ENCODE data around the gene AKIRIN1.
"Not testable (repeated sequence)": the region's sequence is repeated elsewhere in the genome, so short reads cannot be mapped to it uniquely, and the experiment has no call there.

Gene AKIRIN1

DNA sequence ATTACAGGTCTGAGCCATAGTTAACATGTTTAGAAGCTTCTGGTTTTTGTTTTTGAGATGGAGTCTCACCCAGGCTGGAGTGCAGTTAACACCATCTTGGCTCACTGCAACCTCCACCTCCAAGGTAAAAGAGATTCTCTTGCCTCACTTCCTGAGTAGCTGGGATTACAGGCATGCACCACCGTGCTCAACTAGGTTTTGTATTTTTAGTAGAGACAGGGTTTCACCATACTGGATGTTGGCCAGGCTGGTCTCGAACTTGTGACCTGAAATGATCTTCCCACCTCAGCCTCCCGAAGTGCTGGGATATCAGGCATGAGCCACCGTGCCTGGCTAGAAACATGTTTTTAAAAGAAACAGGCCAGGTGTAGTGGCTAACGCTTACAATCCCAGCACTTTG lies 45.6 kb downstream of the AKIRIN1 start:
- Mint-ChIP-seq H3K27me3 (no peaks in the 10 kb centered on the region), H3K4me3 (no peak overlapping the region)

DNA sequence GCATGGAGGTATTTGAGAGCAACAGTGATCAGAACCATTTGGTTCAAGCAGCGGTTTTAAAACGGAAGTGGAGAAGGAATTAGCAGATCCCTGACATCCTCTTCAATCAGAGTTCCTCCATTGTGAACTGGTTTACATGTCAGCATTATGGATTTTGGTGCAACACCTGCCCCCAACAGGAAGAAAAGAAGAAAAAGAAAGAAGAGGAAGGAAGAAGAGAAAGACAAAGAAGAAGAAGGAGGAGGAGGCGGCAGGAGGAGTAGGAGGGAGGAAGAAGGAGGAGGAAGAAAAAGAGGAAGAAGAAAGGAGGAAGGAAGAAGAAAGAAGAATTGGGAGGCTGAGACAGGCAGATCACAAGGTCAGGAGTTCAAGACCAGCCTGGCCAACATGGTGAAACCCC lies 52.4 kb downstream of the AKIRIN1 start:
- H3K9me3 Mint-ChIP-seq: no peaks in the 10 kb centered on the region
- no peak overlapping the region for H3K4me3 Mint-ChIP-seq
- no peaks in the 10 kb centered on the region for H3K27me3 Mint-ChIP-seq
- ATAC-seq (replicated peaks) (no peak), DNase-seq (no peak)
- peak overlapping the region in 1 of 2 donors; percentile 39 for H3K27ac Mint-ChIP-seq
- peaks cover 31% of the 10 kb centered on the region for H3K36me3 Mint-ChIP-seq (ENCODE audit: insufficient read depth)
- no peaks in the 10 kb centered on the region for H3K4me1 Mint-ChIP-seq (ENCODE audit: low read depth in 2 of 2)

More for the DNA sequence above, 45.6 kb downstream of the AKIRIN1 start:
- Mint-ChIP-seq H3K9me3 (no peaks in the 10 kb centered on the region), H3K36me3 (ENCODE audit: insufficient read depth) (peaks cover 55% of the 10 kb centered on the region), H3K27ac (no peak overlapping the region), H3K4me1 (ENCODE audit: low read depth in 2 of 2) (peaks cover 11 to 13% of the 10 kb centered on the region in 2 donors)
- DNase-seq (no peak), ATAC-seq (replicated peaks) (no peak)

DNA sequence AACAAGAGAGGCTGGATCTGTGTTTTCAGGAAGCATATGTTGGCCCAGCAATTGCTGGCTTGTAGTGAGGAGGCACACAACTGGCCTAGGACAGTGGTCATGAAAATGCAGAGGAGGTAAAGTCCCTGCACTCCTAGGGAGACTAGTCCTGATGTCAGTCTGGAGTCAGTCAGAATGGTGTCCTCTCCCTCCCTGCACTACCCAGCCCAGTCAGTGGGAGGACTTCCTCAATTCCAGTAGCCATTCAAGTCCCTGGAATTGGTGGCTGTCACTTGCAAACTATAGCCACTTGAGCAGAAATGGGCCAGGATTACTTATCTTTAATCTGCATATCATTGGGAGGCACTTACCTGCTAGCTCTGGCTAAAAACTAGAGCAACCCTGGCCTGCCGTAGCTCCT lies 53.7 kb downstream of the AKIRIN1 start:
- DNase-seq: no peak
- no peak for ATAC-seq (replicated peaks)
- Mint-ChIP-seq H3K27ac (peak overlapping the region in 1 of 2 donors; percentile 28), H3K4me3 (no peak overlapping the region), H3K36me3 (ENCODE audit: insufficient read depth) (peaks cover 25% of the 10 kb centered on the region), H3K4me1 (ENCODE audit: low read depth in 2 of 2) (no peaks in the 10 kb centered on the region), H3K9me3 (no peaks in the 10 kb centered on the region), H3K27me3 (no peaks in the 10 kb centered on the region)

DNA sequence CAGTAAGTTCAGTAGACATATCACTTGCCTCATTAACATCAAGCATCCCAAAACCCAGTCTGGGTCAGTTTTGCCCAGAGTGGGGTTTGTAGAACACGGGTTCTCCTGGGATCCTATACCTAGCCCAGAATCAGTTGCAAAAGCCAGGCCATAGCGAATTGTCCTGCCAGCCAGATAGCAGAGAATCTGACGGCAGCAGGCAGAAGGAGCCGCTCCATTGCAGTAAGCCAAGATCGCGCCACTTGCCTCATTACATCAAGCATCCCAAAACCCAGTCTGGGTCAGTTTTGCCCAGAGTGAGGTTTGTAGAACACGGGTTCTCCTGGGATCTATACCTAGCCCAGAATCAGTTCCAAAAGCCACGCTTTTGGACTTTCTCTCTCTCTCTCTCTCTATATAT lies 54.2 kb downstream of the AKIRIN1 start:
- Mint-ChIP-seq H3K27me3 (no peaks in the 10 kb centered on the region), H3K27ac (no peak overlapping the region), H3K4me3 (no peak overlapping the region), H3K36me3 (ENCODE audit: insufficient read depth) (peaks cover 25% of the 10 kb centered on the region), H3K9me3 (no peaks in the 10 kb centered on the region), H3K4me1 (ENCODE audit: low read depth in 2 of 2) (no peaks in the 10 kb centered on the region)
- no peak for DNase-seq
- ATAC-seq (replicated peaks): no peak

DNA sequence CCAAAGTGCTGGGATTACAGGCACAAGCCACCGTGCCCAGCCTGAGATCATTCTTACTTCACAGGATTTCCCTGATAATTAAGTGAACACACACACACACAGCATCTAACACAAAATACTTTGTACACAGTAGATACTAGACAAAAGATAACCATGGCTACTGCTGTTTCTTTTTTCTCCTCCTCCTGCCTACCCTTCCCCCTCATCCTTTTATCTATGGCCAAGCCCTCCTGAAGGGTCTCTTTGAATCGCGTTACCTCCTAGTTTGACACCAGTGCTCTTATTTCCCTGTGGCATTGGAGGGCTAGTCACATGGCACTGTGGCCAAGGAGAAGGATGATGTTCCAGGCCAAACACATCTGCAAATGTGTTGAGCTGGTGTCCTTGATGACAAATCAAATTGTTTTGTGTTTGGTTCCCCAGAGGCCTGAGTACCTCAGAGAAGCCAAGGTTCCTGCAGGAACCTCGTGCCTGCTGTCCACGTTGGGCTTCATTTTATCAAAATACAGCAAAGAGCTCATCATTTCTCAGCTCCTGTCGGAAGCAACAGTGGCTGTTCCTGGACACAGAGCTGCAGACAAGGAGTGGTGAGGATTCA lies 55.6 kb downstream of the AKIRIN1 start:
- Mint-ChIP-seq H3K4me3 (no peak overlapping the region), H3K36me3 (ENCODE audit: insufficient read depth) (peaks cover 17% of the 10 kb centered on the region), H3K27ac (peak overlapping the region; percentile 47 to 62), H3K4me1 (ENCODE audit: low read depth in 2 of 2) (no peaks in the 10 kb centered on the region), H3K9me3 (no peaks in the 10 kb centered on the region), H3K27me3 (no peaks in the 10 kb centered on the region)
- ATAC-seq (replicated peaks): no peak
- DNase-seq: no peak

DNA sequence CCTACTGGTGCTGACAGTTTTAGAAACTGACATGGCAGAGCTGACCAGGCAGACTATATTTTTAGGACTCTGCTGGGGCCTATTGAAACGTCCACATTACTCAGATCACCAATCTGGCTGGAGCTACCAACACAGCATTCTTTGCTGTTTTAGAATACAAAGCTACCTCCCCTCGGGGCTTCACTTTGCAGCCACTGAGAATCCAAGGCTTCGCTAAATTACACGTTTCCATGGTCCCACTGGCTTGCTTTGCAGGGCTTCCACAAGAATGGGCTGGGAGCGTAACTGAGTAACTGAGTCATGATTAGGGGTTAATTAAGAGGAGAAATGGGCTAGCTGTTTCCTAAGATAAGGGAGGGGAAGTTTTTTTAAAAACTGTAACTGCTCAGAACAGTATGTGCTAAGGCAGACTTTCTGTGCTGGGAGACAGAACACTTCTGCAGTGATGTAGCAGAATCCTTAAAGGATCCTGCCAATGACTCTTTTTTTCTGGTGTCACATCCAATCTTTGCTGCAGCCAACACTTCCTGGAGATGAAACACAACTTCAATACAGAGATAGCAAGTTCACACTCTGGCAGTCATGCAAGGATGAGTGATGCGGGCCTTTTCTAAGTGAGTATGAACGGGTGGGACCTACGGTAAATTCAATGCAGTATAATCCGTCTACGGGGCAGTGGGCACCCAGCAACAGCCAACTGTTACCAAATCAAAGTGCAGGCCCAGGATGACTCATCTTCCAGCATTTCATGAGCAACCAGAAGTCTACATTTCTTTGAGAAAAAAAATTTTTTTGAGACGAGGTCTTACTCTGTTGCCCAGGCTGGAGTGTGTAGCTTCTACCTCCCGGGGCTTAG lies 56.5 kb downstream of the AKIRIN1 start:
- ATAC-seq (replicated peaks) (no peak), DNase-seq (no peak)
- H3K4me1 Mint-ChIP-seq (ENCODE audit: low read depth in 2 of 2): no peaks in the 10 kb centered on the region
- H3K9me3 Mint-ChIP-seq: no peaks in the 10 kb centered on the region
- peaks cover 9% of the 10 kb centered on the region for H3K36me3 Mint-ChIP-seq (ENCODE audit: insufficient read depth)
- H3K27ac Mint-ChIP-seq: peak overlapping the region in 1 of 2 donors; percentile 47
- no peak overlapping the region for H3K4me3 Mint-ChIP-seq
- H3K27me3 Mint-ChIP-seq: no peaks in the 10 kb centered on the region

DNA sequence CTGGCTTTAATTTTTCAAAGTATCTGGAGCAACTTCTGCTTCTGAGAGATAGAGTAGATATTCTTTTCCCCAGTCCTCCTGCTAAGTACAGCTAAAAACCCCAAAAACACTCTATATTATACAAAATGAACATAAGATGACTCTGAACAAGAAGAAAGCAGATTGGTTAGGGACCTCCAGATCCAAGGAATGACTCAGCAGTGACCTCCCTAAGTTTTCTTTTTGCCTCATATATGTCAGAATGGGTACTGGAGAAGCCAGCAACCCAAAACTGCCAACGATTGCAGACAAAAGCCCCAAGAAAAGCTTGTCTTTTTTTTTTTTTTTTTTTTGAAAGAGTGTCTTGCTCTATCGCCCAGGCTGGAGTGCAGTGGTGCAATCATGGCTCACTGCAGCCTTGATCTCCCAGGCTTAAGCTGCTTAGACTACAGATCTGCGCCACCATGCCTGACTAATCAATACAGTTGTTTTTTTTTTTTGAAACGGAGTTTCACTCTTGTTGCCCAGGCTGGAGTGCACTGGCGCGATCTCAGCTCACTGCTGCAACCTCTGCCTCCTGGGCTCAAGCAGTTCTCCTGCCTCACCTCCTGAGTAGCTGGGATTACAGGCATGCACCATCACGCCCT lies 57.8 kb downstream of the AKIRIN1 start:
- ATAC-seq (replicated peaks) (no peak), DNase-seq (no peak)
- Mint-ChIP-seq H3K4me3 (no peak overlapping the region), H3K36me3 (ENCODE audit: insufficient read depth) (peaks cover 6% of the 10 kb centered on the region), H3K27ac (no peak overlapping the region), H3K27me3 (no peaks in the 10 kb centered on the region), H3K4me1 (ENCODE audit: low read depth in 2 of 2) (no peaks in the 10 kb centered on the region), H3K9me3 (no peaks in the 10 kb centered on the region)

DNA sequence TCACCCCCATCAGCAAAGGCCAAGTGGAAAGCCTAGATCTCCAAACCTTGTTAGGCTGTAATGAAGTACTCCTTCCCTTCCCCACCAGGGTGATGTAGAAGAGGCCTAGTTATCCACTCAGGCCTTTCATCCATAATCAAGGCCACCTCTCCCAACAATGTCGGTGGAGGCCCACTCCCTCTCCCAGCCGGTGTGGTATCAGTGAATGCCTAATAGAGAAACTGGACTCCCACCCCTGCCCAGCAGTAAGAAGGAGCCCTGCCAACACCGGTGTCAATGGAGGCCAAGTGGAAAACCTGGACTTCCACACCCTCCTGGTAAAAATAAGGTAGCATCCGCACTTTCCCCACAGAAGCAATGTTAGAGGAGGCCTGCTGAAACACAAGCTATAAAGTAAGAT lies 58.9 kb downstream of the AKIRIN1 start:
- no peak overlapping the region for H3K4me3 Mint-ChIP-seq
- ATAC-seq (replicated peaks) (no peak), DNase-seq (no peak)
- no peaks in the 10 kb centered on the region for H3K4me1 Mint-ChIP-seq (ENCODE audit: low read depth in 2 of 2)
- H3K27ac Mint-ChIP-seq: peak overlapping the region in 1 of 2 donors; percentile 29
- no peaks in the 10 kb centered on the region for H3K27me3 Mint-ChIP-seq
- H3K36me3 Mint-ChIP-seq (ENCODE audit: insufficient read depth): peaks cover 6% of the 10 kb centered on the region
- H3K9me3 Mint-ChIP-seq: no peaks in the 10 kb centered on the region

DNA sequence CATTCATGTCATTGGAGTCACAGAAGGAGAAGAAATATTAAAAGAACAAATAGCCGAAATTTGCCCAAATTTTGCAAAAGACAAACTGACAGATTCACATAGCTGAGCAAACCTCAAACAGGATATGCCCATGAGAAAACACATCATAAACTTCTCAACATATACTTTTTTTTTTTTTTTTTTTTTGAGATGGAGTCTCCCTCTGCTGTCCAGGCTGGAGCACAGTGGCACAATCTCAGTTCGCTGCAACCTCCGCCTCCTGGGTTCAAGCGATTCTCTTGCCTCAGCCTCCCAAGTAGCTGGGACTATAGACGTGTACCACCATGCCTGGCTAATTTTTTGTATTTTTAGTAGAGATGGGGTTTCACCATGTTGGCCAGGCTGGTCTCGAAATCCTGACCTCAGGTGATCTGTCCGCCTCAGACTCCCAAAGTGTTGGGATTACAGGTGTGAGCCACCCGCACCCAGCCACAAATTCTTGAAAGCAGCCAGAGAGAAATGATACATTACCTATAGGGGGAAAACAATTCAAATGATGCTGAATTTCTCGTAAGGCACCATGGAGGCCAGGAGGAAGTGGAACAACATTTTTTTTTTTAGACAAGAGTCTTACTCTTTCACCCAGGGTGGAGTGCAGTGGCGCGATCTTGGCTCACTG lies 60.2 kb downstream of the AKIRIN1 start:
- peak overlapping the region; percentile 7 to 32 for H3K27ac Mint-ChIP-seq
- not testable (repeated sequence) for H3K27me3 Mint-ChIP-seq; H3K36me3 Mint-ChIP-seq (ENCODE audit: insufficient read depth); ATAC-seq (replicated peaks); H3K9me3 Mint-ChIP-seq; H3K4me3 Mint-ChIP-seq; H3K4me1 Mint-ChIP-seq (ENCODE audit: low read depth in 2 of 2); DNase-seq

DNA sequence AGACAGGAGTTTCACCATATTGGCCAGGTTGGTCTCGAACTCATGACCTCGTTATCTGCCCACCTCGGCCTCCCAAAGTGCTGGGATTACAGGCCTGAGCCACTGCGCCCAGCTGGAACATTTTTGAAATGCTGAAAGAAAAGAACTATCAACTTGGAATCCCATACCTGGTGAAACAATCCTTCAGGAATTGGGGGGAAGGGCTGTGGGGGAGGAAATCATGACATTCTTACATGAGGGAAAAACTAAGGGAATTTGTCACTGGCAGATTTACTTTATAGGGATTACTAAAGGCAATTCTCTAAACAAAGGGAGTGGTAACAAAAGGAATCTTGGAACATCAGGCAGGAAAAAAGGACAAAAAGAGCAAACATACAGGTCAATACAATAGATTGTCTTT lies 60.9 kb downstream of the AKIRIN1 start:
- ATAC-seq (replicated peaks): no peak
- peak overlapping the region; percentile 10 to 32 for H3K27ac Mint-ChIP-seq
- H3K27me3 Mint-ChIP-seq: no peaks in the 10 kb centered on the region
- no peaks in the 10 kb centered on the region for H3K9me3 Mint-ChIP-seq
- no peak for DNase-seq
- H3K36me3 Mint-ChIP-seq (ENCODE audit: insufficient read depth): peaks cover 3% of the 10 kb centered on the region
- no peaks in the 10 kb centered on the region for H3K4me1 Mint-ChIP-seq (ENCODE audit: low read depth in 2 of 2)
- no peak overlapping the region for H3K4me3 Mint-ChIP-seq

DNA sequence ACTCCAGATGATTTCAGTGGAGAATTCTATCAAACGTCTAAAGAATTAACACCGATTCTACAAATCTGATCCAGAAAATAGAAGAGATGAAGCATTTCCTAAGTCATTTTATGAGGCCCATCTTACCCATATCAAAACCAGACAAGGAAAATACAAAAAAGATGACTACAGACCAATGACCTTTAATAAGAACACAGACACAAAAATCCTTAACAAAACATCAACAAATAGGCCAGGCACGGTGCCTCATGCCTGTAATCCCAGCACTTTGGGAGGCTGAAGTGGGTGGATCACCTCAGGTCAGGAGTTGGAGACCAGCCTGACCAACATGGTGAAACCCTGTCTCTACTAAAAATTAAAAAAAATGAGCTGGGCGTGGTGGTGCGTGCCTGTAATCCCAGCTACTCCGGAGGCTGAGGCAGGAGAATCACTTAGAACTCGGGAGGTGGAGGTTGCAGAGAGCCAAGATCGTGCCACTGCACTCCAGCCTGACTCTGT lies 64.2 kb downstream of the AKIRIN1 start:
- not testable (repeated sequence) for H3K9me3 Mint-ChIP-seq; H3K27ac Mint-ChIP-seq; H3K4me1 Mint-ChIP-seq (ENCODE audit: low read depth in 2 of 2); H3K27me3 Mint-ChIP-seq; H3K36me3 Mint-ChIP-seq (ENCODE audit: insufficient read depth); ATAC-seq (replicated peaks); DNase-seq; H3K4me3 Mint-ChIP-seq

Data from effector memory CD8-positive, alpha-beta T cell (primary cell).